NK-92 (cell line): ENCODE measurements around the gene STX1B.

Experiments
- DNase-seq: peaks from one replicate; lab custom pipeline; 2025; ENCODE audit not compliant: unreplicated experiment; lab: John Stamatoyannopoulos, UW

STX1B gene

DNA sequence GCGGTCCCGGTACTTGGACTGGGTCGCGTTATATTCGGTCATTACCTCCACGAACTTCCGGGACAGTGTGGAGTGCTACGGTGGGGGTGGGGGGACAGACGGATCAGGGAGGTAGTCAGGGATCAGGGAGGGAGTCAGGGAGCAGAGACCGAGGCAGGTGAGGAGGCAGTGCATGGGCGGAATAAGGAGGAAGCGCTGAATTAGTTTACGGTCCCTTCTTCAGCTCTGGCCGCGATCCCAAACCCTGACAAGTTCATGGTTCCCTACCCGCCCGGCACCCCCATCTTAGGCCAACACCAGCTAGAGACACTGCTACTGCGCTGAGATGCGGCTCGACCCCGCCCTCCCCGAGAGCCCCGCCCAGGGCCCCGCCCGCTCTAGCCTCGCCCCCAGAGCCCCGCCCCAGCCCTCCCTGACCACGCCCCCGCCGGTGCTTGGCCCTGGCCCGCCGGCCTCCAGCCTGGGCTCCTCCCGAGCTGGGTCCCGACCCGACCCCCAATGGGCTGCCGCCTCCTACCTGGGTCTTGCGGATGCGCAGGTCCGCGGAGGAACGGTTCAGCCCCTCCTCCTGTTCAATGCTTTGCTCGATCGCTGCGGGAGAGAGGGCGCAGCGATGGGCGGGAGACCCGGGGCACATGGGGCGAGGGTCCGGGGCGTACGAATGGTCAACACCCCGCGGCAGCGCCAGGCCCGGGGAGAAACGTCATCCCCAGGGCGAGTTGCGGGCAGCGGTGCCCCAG, 13.3 kb downstream of the STX1B start:
- DNase-seq: no peak

DNA sequence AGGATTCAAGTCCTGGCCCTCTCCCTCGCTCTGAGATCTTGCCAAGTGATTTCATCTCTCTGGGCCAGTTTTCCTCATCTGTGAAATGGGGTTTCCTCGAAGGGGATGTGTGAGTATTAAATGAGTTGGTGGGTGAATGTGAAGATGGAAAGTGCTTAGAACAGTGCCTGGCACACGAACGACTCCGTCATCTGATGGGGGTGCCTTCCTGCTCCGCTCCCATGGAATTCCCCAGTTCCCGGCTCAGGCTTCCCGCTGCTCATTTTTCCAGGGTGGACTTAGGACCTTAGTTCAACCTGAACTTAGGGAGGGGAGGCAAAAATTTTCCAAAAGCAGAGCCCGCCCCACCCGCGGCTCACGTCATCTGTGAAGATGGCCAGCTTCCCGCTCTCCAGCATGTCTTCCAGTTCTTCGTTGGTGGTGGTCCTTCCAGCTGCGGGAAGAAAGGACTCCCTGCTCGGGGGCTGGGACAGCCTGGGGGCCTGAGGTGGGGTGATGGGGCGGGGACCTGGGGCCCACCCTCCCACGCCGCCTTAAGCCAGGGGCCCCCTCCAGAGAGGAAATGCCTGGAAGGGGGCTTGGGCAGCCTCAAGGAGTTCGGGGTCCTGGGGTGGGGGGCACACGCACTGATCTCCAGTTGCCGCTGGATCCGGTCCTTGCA, 14.0 kb downstream of the STX1B start:
- DNase-seq: no peak

DNA sequence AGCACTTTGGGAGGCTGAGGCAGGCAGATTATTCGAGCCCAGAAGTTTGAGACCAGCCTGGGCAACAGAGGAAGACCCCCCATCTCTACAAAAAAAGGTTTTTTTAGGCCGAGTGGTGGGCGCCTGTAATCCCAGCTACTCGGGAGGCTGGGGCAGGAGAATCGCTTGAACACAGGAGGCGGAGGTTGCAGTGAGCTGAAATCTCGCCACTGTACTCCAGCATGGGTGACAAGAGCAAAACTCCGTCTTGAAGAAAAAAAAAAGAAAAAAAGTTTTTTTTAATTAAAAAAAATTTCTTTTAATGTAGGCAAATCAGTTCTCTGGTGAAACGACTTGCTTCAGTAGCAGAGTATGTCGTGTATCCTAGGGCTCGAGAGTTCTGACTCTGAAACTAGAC, 14.5 kb downstream of the STX1B start:
- no peak for DNase-seq

DNA sequence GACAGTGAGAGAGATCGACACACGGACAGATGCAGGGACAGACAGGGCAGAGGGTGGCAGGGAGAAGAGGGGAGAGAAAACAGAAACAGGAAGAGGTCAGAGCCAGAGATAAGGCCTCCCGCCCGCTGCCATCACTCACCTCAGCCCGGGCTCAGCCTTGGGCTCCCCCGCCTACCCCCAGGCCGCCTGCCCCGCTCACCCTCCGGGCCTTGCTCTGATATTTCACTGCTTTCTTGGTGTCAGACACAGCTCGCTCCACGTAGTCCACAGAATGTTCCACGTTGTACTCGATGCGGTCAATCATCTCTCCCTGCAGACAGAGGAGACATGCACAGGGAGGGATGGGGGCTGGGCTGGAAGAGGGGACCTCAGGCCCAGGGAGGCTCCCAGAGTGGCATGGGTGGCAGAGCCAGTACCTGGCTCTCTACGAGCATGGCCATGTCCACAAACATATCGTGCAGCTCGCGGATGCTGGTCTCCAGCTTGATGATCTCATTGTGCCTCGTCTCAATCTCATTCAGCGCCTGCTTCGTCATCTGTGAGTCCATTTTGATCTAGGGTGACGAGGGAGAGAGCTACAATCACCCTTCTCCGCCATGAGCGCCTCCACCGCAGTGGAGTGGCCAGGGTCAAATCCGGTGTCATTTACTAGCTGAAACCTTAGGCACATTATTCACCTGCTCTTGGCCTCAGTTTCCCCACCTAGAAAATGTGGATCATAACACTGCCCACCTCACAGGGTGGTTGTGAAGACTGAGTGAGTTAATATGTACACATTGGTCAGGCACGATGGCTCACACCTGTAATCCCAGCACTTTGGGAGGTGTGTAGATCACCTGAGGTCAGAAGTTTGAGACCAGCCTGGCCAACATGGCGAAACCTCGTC, 17.3 kb downstream of the STX1B start:
- DNase-seq: no peak

- DNase-seq: no peak
Observed at GRCh38 chr16:30992276-30992780, 18.1 kb downstream of the STX1B start.

- DNase-seq: no peak
Observed at GRCh38 chr16:30991052-30991451, 19.4 kb downstream of the STX1B start.

DNA sequence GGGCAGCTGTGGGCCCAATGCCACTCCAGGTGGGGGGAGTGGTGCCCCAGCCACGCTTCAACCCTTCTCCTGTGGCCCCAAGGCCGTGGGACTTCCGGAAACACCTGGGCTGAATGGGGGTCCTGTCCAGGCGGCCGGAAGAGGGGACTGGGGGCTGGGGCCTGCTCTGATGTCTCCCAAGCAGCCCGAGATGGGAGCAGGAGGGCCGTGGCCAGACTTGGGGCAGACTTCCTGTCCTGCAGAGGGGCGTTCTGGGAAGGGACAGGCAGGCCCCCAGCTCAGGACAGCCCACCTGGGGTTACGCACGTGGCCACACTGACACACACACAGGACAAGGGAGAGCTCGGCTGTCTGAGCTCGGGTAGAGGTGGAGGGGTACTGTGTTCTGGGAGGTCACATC, 20.3 kb downstream of the STX1B start:
- DNase-seq: no peak

DNA sequence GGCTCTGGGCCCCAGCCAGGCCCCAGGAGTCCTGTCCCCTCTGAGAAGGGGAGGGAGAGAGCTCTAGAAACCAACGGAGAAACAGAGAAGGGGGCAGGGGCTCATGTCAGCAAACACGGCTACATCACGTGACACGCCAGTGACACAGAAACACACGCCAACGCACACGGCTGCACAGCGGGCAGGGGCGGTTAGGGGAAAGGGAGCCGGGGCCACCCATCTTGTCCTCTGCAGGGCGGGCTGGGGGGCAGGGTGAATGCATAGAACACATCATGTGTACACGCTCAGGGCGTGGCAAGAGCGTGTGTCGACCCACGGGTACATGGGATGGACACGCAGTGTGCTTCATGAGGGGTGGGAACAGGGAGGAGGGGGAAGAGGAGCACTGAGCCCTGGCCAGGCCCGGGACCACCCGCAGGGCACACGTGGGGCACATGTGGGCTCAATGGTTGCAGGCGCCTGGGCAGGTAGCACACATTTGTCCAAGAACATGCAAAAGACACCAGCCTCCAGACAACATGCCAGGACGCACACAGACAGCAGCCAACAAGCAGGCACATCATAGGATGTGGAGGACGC, 20.9 kb downstream of the STX1B start:
- DNase-seq: no peak

GRCh38 chr16:30987581-30988190, 22.8 kb downstream of the STX1B start:
- DNase-seq: no peak

DNA sequence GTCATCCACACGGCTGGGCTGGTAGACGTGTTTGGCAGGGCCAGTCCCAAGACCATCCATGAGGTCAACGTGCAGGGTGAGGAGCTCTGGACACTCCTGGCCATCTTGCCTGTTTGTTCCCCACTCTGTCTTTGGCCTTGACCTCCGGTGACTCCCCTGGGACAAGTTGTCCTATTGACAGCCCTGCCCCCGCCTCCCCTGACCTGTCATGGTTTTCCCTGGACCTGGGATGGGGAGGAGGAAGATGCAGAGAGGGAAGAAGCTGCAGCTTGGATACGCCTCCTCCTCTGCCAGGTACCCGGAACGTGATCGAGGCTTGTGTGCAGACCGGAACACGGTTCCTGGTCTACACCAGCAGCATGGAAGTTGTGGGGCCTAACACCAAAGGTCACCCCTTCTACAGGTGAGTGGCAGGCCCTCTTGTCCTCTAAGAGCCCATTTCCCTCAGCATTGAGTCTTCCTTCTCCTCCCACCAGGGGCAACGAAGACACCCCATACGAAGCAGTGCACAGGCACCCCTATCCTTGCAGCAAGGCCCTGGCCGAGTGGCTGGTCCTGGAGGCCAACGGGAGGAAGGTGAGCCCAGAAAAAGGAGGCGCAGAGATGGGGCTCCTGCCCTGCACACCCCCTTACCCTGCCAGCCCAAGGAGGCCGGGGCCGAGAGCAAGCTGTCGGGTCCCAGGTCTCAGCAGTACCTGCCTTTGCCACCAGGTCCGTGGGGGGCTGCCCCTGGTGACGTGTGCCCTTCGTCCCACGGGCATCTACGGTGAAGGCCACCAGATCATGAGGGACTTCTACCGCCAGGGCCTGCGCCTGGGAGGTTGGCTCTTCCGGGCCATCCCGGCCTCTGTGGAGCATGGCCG, 24.1 kb downstream of the STX1B start:
- no peak for DNase-seq

DNA sequence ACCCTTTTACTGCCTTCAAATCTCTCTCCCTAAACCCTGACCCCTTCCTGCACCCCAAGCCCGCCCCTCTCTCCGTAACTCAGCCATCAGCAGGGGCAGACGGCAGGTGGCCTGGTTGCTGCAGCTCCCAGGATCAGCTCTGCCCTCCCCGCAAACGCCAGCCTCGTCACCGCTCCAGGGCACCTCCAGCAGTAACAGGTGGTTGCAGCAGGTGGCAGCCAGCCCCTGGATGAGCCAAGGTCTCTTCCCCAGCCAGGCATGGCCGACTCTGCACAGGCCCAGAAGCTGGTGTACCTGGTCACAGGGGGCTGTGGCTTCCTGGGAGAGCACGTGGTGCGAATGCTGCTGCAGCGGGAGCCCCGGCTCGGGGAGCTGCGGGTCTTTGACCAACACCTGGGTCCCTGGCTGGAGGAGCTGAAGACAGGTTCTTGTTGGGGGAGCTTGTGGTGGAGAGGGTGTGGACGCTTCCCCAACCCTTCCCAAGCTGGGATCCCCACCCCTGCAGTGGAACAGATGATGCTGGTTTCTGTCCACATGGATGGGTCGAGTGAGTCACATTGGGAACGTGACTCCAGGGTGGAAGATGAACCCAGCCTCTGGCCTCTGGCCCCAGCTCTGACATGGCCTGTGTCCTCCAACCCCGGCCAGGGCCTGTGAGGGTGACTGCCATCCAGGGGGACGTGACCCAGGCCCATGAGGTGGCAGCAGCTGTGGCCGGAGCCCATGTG, 24.9 kb downstream of the STX1B start:
- no peak for DNase-seq

- no peak for DNase-seq
Observed at GRCh38 chr16:30984669-30985400, 25.6 kb downstream of the STX1B start, which contains the start of gene HSD3B7. Gene HSD3B7, plus strand, starts transcription at chr16:30985207. Its CDS starts 452 bp downstream, at chr16:30985659.

- no peak for DNase-seq
Observed at GRCh38 chr16:30983898-30984610, 26.4 kb downstream of the STX1B start.

DNA sequence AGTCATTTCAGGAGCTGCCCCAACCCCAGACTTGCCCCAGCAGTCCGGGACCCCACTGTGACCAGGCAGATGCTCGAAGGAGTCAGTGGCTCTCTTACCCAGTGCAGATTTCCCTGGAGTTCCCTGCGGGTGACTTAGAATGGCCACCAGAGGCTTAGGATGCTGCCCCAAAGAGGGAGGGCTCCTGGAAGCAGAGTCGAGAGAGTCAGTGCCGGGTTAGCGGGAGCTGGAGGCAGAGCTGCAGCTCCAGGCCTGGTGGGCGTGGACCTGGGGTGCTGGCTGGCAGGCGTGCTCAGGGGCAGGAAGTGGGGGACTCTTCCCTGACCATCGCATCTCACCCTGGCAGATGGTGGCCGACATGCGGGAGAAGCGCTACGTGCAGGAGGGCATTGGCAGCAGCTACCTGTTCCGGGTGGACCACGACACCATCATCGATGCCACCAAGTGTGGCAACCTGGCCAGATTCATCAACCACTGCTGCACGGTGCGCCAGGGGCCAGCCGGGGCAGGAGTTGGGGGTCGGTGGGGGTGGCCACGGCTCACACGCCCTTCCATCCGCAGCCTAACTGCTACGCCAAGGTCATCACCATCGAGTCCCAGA, 27.0 kb downstream of the STX1B start:
- DNase-seq: no peak

DNA sequence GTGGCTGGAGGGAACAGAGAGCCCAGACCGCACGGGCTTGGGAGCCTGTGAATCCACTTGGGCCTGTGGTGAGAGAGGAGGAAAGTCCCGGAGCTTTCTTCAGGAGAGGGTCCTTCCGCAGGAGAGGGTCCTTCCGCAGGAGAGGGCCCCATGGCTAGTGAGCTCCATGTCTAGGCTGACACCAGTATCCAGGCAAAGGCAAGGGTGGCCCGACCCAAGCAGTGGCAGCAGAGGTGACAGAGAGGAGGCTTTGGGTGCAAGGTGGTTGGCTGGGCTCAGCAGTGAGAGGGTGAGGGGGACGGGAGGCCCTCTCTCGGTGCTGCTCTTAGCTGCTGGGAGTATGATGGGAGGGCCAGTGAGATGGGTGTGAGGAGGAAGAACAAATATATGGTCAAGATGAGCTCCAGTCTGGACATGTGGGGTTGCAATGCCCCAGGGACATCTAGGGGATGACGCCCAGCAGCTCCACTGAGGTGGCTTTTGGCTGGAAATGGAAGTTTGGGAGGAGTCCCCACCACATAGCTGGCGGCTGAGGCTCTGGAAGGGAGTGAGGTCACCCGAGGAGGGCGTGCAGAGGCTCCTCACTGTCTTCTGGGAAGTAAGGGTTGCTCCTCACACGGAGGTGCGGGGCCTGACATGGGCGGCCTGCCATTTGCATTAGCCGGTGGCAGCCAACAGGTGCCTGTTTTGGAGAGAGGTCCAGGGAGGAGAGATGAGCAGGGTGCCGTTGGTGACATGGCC, 27.7 kb downstream of the STX1B start:
- DNase-seq: no peak

- no peak for DNase-seq
Observed at GRCh38 chr16:30980959-30981358, 29.5 kb downstream of the STX1B start.

GRCh38 chr16:30980434-30980833, 30.0 kb downstream of the STX1B start:
- DNase-seq: no peak
